Osteoblast (primary cell): ENCODE data around the gene CLDN4. TPM values are rescaled to one million over a fixed set of nuclear protein-coding genes. Genes with fewer than 3 reads are reported as not detected.
A peak's percentile ranks its signal among the peaks of the same experiment; 100 is the strongest.

Source experiments
- DNase-seq: peaks from one replicate; pipeline ENCODE4 v3.0.0; 2011; ENCODE audit warnings: low spot score, mixed read lengths; ENCODE audit not compliant: insufficient read length; ENCODE audit errors: missing footprints
- H2AFZ ChIP-seq: 2 replicates; pipeline ENCODE4 v1.6.0; 2011; ENCODE audit warnings: mild to moderate bottlenecking, low read length
- H3K27ac ChIP-seq: 2 replicates; pipeline ENCODE4 v1.5.1; 2011; ENCODE audit warnings: mild to moderate bottlenecking, low read depth, low read length, moderate library complexity
- H3K27me3 ChIP-seq: 2 replicates; pipeline ENCODE4 v1.6.0; 2012; ENCODE audit warnings: mild to moderate bottlenecking, control low read depth, inconsistent platforms, low read length, moderate library complexity; ENCODE audit not compliant: insufficient read depth
- H3K36me3 ChIP-seq: 2 replicates; pipeline ENCODE4 v1.5.1; 2011; ENCODE audit warnings: mild to moderate bottlenecking, low read length, control low read depth, moderate library complexity; ENCODE audit not compliant: insufficient read depth
- H3K4me1 ChIP-seq: 2 replicates; pipeline ENCODE4 v1.5.1; 2011; ENCODE audit warnings: mild to moderate bottlenecking, low read length, control low read depth, moderate library complexity; ENCODE audit not compliant: insufficient read depth
- H3K4me2 ChIP-seq: 2 replicates; pipeline ENCODE4 v1.6.0; 2011; ENCODE audit warnings: mild to moderate bottlenecking, low read length; ENCODE audit not compliant: insufficient read depth
- H3K4me3 ChIP-seq: fragments of 200-600 bp; sonication (generic); 3 replicates; pipeline ENCODE4 v1.5.1; 2012; ENCODE audit warnings: mild to moderate bottlenecking, low read length, inconsistent platforms; ENCODE audit not compliant: insufficient read depth
- H3K79me2 ChIP-seq: 2 replicates; pipeline ENCODE4 v1.6.0; 2012; ENCODE audit warnings: mild to moderate bottlenecking, low read length, control low read depth, inconsistent platforms; ENCODE audit not compliant: insufficient read depth
- H3K9me3 ChIP-seq: 2 replicates; pipeline ENCODE4 v1.5.1; 2011; ENCODE audit warnings: low read depth, low read length, control low read depth
- H4K20me1 ChIP-seq: 2 replicates; pipeline ENCODE4 v1.6.0; 2012; ENCODE audit warnings: mild to moderate bottlenecking, low read length, control low read depth; ENCODE audit not compliant: insufficient read depth
- CTCF ChIP-seq: IDR thresholded peaks from 2 replicates; pipeline ENCODE4 v1.5.1; 2011; ENCODE audit warnings: mild to moderate bottlenecking, low read depth, low read length, moderate library complexity; ENCODE audit errors: extremely low read depth
- total RNA-seq: library from RNA; depleted of rRNA; stranded (reverse); fragments of >200 nt; gene quantifications from 2 replicates; pipeline ENCODE4 v1.2.3, GENCODE V29; 2012

CLDN4 gene
- total RNA-seq, 1 donor: 0.36 TPM

- Histone ChIP-seq H3K4me1 (peaks cover 13% of the 10 kb centered on the region), H3K79me2 (no peaks in the 10 kb centered on the region), H3K4me2 (peak overlapping the region; percentile 25), H3K27ac (peak overlapping the region; percentile 79), H3K27me3 (no peaks in the 10 kb centered on the region), H4K20me1 (no peaks in the 10 kb centered on the region), H3K36me3 (no peaks in the 10 kb centered on the region), H3K9me3 (no peaks in the 10 kb centered on the region), H3K4me3 (peak overlapping the region; percentile 14), H2AFZ (peak overlapping the region; percentile 51)
- DNase-seq: peak; percentile 99
- no peak for TF ChIP-seq CTCF
Observed at GRCh38 chr7:73822319-73823173, 8.2 kb upstream of the CLDN4 start.

- no peaks in the 10 kb centered on the region for H4K20me1 ChIP-seq
- peak overlapping the region; percentile 14 for H3K4me3 ChIP-seq
- peaks cover 17% of the 10 kb centered on the region for H3K4me1 ChIP-seq
- peak; percentile 78 for DNase-seq
- no peaks in the 10 kb centered on the region for H3K27me3 ChIP-seq
- H3K9me3 ChIP-seq: no peaks in the 10 kb centered on the region
- no peak for TF ChIP-seq CTCF
- H3K79me2 ChIP-seq: no peaks in the 10 kb centered on the region
- peak overlapping the region; percentile 35 for H2AFZ ChIP-seq
- peak overlapping the region; percentile 79 for H3K27ac ChIP-seq
- H3K4me2 ChIP-seq: peak overlapping the region; percentile 25
- H3K36me3 ChIP-seq: no peaks in the 10 kb centered on the region
Observed at GRCh38 chr7:73823257-73823656, 7.5 kb upstream of the CLDN4 start.

- H2AFZ ChIP-seq: no peak overlapping the region
- TF ChIP-seq CTCF: no peak
Observed at GRCh38 chr7:73823873-73824592, 6.8 kb upstream of the CLDN4 start.

GRCh38 chr7:73824986-73825385 lies 5.8 kb upstream of the CLDN4 start:
- H4K20me1 ChIP-seq: no peaks in the 10 kb centered on the region
- no peak overlapping the region for H3K4me3 ChIP-seq
- no peaks in the 10 kb centered on the region for H3K27me3 ChIP-seq
- H3K79me2 ChIP-seq: no peaks in the 10 kb centered on the region
- no peak overlapping the region for H3K27ac ChIP-seq
- no peak overlapping the region for H3K4me2 ChIP-seq
- no peak for TF ChIP-seq CTCF
- no peaks in the 10 kb centered on the region for H3K9me3 ChIP-seq
- H3K4me1 ChIP-seq: peaks cover 18% of the 10 kb centered on the region
- H3K36me3 ChIP-seq: no peaks in the 10 kb centered on the region
- DNase-seq: peak; percentile 78
- H2AFZ ChIP-seq: no peak overlapping the region

More at GRCh38 chr7:73823873-73824592, 6.8 kb upstream of the CLDN4 start:
- no peak for DNase-seq
- Histone ChIP-seq H4K20me1 (no peaks in the 10 kb centered on the region), H3K27ac (no peak overlapping the region), H3K9me3 (no peaks in the 10 kb centered on the region), H3K4me1 (peaks cover 18% of the 10 kb centered on the region), H3K4me3 (no peak overlapping the region), H3K36me3 (no peaks in the 10 kb centered on the region), H3K4me2 (no peak overlapping the region), H3K27me3 (no peaks in the 10 kb centered on the region), H3K79me2 (no peaks in the 10 kb centered on the region)
